DND-41 (cell line): ENCODE results near the gene DPF1.

ENCODE experiments used
- ATAC-seq: fragments of 200-7000 bp; cut with Tn5 transposase; 3 replicates; pipeline ENCODE4 v1.9.1; 2021; ENCODE audit warnings: low read depth; ENCODE audit not compliant: insufficient read depth
- DNase-seq: peaks from one replicate; pipeline ENCODE4 v3.0.0-alpha.2; 2020
- H2AFZ ChIP-seq: 2 replicates; pipeline ENCODE4 v1.6.0; 2012; ENCODE audit warnings: low read depth, low read length
- H3K27ac ChIP-seq: 2 replicates; pipeline ENCODE4 v1.5.1; 2012; ENCODE audit warnings: low read length, inconsistent platforms
- H3K27me3 ChIP-seq: fragments of 200-600 bp; sonication (generic); 2 replicates; pipeline ENCODE4 v1.6.0; 2012; ENCODE audit warnings: low read length, mild to moderate bottlenecking, inconsistent platforms; ENCODE audit not compliant: insufficient read depth, poor library complexity
- H3K36me3 ChIP-seq: 2 replicates; pipeline ENCODE4 v1.5.1; 2012; ENCODE audit warnings: low read length, inconsistent platforms; ENCODE audit not compliant: insufficient read depth
- H3K4me1 ChIP-seq: 2 replicates; pipeline ENCODE4 v1.5.1; 2012; ENCODE audit warnings: mild to moderate bottlenecking, low read length; ENCODE audit not compliant: insufficient read depth
- H3K4me2 ChIP-seq: 2 replicates; pipeline ENCODE4 v1.6.0; 2012; ENCODE audit warnings: mild to moderate bottlenecking, moderate library complexity, low read length, inconsistent platforms; ENCODE audit not compliant: insufficient read depth
- H3K4me3 ChIP-seq, 2 experiments: fragments of 200-600 bp in 1 of 2; shearing (Covaris generic) in 1 of 2; 2 replicates each; pipeline ENCODE4 v1.5.1; 2012 to 2016; ENCODE audit warnings: inconsistent platforms in 2 of 2, low read length in 2 of 2, mild to moderate bottlenecking in 2 of 2, low read depth in 1 of 2, moderate library complexity in 1 of 2
- H3K79me2 ChIP-seq: 2 replicates; pipeline ENCODE4 v1.6.0; 2012; ENCODE audit warnings: low read length, inconsistent platforms; ENCODE audit not compliant: insufficient read depth
- H3K9ac ChIP-seq: 2 replicates; pipeline ENCODE4 v1.6.0; 2012; ENCODE audit warnings: low read depth, mild to moderate bottlenecking, inconsistent platforms, low read length, moderate library complexity
- H3K9me3 ChIP-seq: 2 replicates; pipeline ENCODE4 v1.5.1; 2012; ENCODE audit warnings: low read length, moderate library complexity, mild to moderate bottlenecking, inconsistent platforms; ENCODE audit not compliant: insufficient read depth, severe bottlenecking
- H4K20me1 ChIP-seq: 2 replicates; pipeline ENCODE4 v1.6.0; 2012; ENCODE audit warnings: low read length; ENCODE audit not compliant: insufficient read depth
- EZH2 ChIP-seq: IDR thresholded peaks from 3 replicates; pipeline ENCODE4 v1.6.1; 2012; ENCODE audit warnings: borderline replicate concordance, low read depth, mild to moderate bottlenecking, moderate library complexity, low read length, inconsistent platforms; ENCODE audit not compliant: severe bottlenecking
- TF ChIP-seq, protein P1 (sequence below): IDR thresholded peaks from 2 replicates; pipeline ENCODE4 v1.5.1; 2012; ENCODE audit warnings: borderline replicate concordance, low read length, moderate library complexity, mild to moderate bottlenecking; ENCODE audit not compliant: poor library complexity, severe bottlenecking; ENCODE audit errors: extremely low read depth

The DPF1 gene

DNA sequence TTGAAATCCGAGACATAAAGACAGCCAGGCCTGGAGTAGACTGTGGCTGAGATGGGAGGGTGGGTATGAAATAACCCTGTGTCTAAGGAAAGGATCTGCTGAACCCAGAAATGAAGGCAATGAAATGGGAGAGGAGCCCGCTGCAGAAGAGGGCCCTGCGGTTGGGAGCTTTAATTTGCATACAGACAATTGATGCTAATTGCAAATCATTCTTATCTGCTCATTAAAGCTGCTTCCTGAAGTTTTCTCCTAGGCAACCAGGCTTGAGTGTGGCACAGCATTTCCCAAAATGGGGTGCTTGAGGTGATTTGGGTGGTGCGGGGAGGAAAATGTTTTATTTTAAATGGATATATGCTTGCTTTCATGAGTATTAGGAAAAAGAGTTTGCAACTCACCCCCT is 55.4 kb downstream of the DPF1 start:
- no peak overlapping the region for H2AFZ ChIP-seq
- H4K20me1 ChIP-seq, result 0 out of 2 replicates have a peak, but pooled peaks cover 3% of the 10 kb centered on the region
- H3K4me2 ChIP-seq, result no peak overlapping the region
- H3K9me3 ChIP-seq, result no peaks in the 10 kb centered on the region
- no peak overlapping the region for H3K4me3 ChIP-seq
- no peaks in the 10 kb centered on the region for H3K27me3 ChIP-seq
- H3K27ac ChIP-seq, result no peak overlapping the region
- no peak for DNase-seq
- ATAC-seq, result no peak
- no peaks in the 10 kb centered on the region for H3K4me1 ChIP-seq
- H3K79me2 ChIP-seq, result no peaks in the 10 kb centered on the region
- H3K9ac ChIP-seq, result no peak overlapping the region
- peaks cover 21% of the 10 kb centered on the region; the same call in 1 of the 2 replicates for H3K36me3 ChIP-seq
- TF ChIP-seq, protein P1, sequence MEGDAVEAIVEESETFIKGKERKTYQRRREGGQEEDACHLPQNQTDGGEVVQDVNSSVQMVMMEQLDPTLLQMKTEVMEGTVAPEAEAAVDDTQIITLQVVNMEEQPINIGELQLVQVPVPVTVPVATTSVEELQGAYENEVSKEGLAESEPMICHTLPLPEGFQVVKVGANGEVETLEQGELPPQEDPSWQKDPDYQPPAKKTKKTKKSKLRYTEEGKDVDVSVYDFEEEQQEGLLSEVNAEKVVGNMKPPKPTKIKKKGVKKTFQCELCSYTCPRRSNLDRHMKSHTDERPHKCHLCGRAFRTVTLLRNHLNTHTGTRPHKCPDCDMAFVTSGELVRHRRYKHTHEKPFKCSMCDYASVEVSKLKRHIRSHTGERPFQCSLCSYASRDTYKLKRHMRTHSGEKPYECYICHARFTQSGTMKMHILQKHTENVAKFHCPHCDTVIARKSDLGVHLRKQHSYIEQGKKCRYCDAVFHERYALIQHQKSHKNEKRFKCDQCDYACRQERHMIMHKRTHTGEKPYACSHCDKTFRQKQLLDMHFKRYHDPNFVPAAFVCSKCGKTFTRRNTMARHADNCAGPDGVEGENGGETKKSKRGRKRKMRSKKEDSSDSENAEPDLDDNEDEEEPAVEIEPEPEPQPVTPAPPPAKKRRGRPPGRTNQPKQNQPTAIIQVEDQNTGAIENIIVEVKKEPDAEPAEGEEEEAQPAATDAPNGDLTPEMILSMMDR, result no peak
- TF ChIP-seq EZH2, result no peak

DNA sequence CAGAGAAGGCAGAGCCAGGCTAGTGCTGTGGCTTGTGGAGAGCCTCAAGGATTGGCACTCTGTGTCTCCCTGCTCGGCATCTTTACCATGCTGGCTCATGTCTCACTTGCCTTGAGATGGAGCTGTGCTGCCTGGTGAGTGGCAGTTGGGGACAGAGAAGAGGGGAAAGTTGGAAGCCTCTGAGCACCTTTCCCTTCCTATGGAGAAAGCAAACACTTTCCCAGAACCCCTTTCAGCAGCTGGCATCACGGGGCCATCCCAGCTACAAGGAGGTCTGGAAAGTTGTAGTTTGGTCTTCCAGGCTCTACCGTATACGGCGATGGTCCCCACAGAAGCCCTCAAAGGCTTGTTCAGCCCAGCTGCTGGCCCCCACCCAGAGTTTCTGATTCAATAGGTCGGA is 58.7 kb downstream of the DPF1 start:
- Histone ChIP-seq H3K79me2 (no peaks in the 10 kb centered on the region), H3K36me3 (peaks cover 39% of the 10 kb centered on the region), H3K4me1 (no peaks in the 10 kb centered on the region), H3K4me3 (no peak overlapping the region), H2AFZ (no peak overlapping the region), H4K20me1 (0 out of 2 replicates have a peak, but pooled peaks cover under 1% of the 10 kb centered on the region), H3K27me3 (no peaks in the 10 kb centered on the region), H3K9ac (no peak overlapping the region), H3K27ac (no peak overlapping the region), H3K9me3 (peaks cover 14% of the 10 kb centered on the region), H3K4me2 (no peak overlapping the region)
- ATAC-seq (no peak), DNase-seq (no peak)
- no peak for TF ChIP-seq EZH2
- TF ChIP-seq, protein P1, result no peak

- no peak for ATAC-seq
- Histone ChIP-seq H3K27ac (no peak overlapping the region), H3K4me1 (no peaks in the 10 kb centered on the region), H3K9me3 (peaks cover 14% of the 10 kb centered on the region), H4K20me1 (no peaks in the 10 kb centered on the region), H2AFZ (no peak overlapping the region), H3K4me2 (no peak overlapping the region), H3K27me3 (no peaks in the 10 kb centered on the region), H3K36me3 (peaks cover 39% of the 10 kb centered on the region), H3K9ac (no peak overlapping the region), H3K79me2 (no peaks in the 10 kb centered on the region), H3K4me3 (no peak overlapping the region)
- DNase-seq, result no peak
- no peak for TF ChIP-seq EZH2
- TF ChIP-seq, protein P1, result no peak
These were observed 59.5 kb downstream of the DPF1 start for GRCh38 chr19:38164526-38164925.
